ENCODE measurements around the gene WNT7A. TPM values are rescaled to one million over a fixed set of nuclear protein-coding genes. Genes with fewer than 3 reads are reported as not detected.

The WNT7A gene
- total RNA-seq, 1 donor from 2014 or later, result not detected

DNA sequence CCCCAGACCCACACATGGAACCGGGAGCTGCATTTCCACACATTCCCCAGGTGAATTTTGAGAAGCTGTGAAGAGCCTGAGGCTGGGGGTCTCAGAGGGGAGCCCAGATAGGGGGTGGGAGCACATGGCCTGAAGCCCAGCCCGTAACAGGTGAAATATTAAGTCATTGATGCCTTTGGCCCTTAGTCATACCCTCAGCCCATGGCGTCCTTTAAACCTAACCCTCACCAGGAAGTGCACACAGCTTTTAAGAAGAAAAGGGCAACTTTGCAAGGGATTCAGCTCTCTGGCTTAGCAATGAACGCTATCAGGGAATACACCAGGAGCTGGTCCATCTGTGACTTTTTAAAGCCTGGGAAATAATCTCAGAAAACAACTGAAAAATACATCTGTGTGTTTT, 40.6 kb downstream of the WNT7A start:
- DNase-seq (ENCODE audit: extremely low spot score, unreplicated experiment), result no peak
- no peaks in the 10 kb centered on the region for H3K9me3 Mint-ChIP-seq (ENCODE audit: unreplicated experiment)
- H3K4me1 Mint-ChIP-seq (ENCODE audit: unreplicated experiment), result no peaks in the 10 kb centered on the region
- no peak overlapping the region for H3K27ac Mint-ChIP-seq (ENCODE audit: unreplicated experiment)
- H3K36me3 Mint-ChIP-seq (ENCODE audit: unreplicated experiment), result no peaks in the 10 kb centered on the region
- H3K27me3 Mint-ChIP-seq (ENCODE audit: unreplicated experiment), result peaks cover 5% of the 10 kb centered on the region
- H3K4me3 Mint-ChIP-seq (ENCODE audit: unreplicated experiment), result no peak overlapping the region
- TF ChIP-seq CTCF (IDR thresholded peaks at IDR 0.05), result no peak

- H3K4me3 Mint-ChIP-seq (ENCODE audit: unreplicated experiment), result no peak overlapping the region
- H3K27ac Mint-ChIP-seq (ENCODE audit: unreplicated experiment), result no peak overlapping the region
- peaks cover 5% of the 10 kb centered on the region for H3K27me3 Mint-ChIP-seq (ENCODE audit: unreplicated experiment)
- no peaks in the 10 kb centered on the region for H3K4me1 Mint-ChIP-seq (ENCODE audit: unreplicated experiment)
- H3K36me3 Mint-ChIP-seq (ENCODE audit: unreplicated experiment), result no peaks in the 10 kb centered on the region
- H3K9me3 Mint-ChIP-seq (ENCODE audit: unreplicated experiment), result no peaks in the 10 kb centered on the region
- DNase-seq (ENCODE audit: extremely low spot score, unreplicated experiment), result no peak
- TF ChIP-seq CTCF (IDR thresholded peaks at IDR 0.05), result no peak
These were observed 41.5 kb downstream of the WNT7A start for GRCh38 chr3:13838421-13838820.

GRCh38 chr3:13837751-13838150, 42.1 kb downstream of the WNT7A start:
- Mint-ChIP-seq H3K4me3 (ENCODE audit: unreplicated experiment) (no peak overlapping the region), H3K36me3 (ENCODE audit: unreplicated experiment) (no peaks in the 10 kb centered on the region), H3K4me1 (ENCODE audit: unreplicated experiment) (no peaks in the 10 kb centered on the region), H3K27me3 (ENCODE audit: unreplicated experiment) (peaks cover 5% of the 10 kb centered on the region), H3K9me3 (ENCODE audit: unreplicated experiment) (no peaks in the 10 kb centered on the region), H3K27ac (ENCODE audit: unreplicated experiment) (no peak overlapping the region)
- no peak for DNase-seq (ENCODE audit: extremely low spot score, unreplicated experiment)
- TF ChIP-seq CTCF (IDR thresholded peaks at IDR 0.05), result no peak

GRCh38 chr3:13836658-13837587, 42.9 kb downstream of the WNT7A start:
- no peak for TF ChIP-seq CTCF (IDR thresholded peaks at IDR 0.05)
- Mint-ChIP-seq H3K36me3 (ENCODE audit: unreplicated experiment) (no peaks in the 10 kb centered on the region), H3K4me3 (ENCODE audit: unreplicated experiment) (no peak overlapping the region), H3K27me3 (ENCODE audit: unreplicated experiment) (peaks cover 5% of the 10 kb centered on the region), H3K4me1 (ENCODE audit: unreplicated experiment) (no peaks in the 10 kb centered on the region), H3K9me3 (ENCODE audit: unreplicated experiment) (no peaks in the 10 kb centered on the region), H3K27ac (ENCODE audit: unreplicated experiment) (no peak overlapping the region)
- no peak for DNase-seq (ENCODE audit: extremely low spot score, unreplicated experiment)

- Mint-ChIP-seq H3K4me3 (ENCODE audit: unreplicated experiment) (no peak overlapping the region), H3K27ac (ENCODE audit: unreplicated experiment) (no peak overlapping the region), H3K27me3 (ENCODE audit: unreplicated experiment) (peaks cover 5% of the 10 kb centered on the region), H3K4me1 (ENCODE audit: unreplicated experiment) (no peaks in the 10 kb centered on the region), H3K9me3 (ENCODE audit: unreplicated experiment) (no peaks in the 10 kb centered on the region), H3K36me3 (ENCODE audit: unreplicated experiment) (no peaks in the 10 kb centered on the region)
- no peak for DNase-seq (ENCODE audit: extremely low spot score, unreplicated experiment)
- no peak for TF ChIP-seq CTCF (IDR thresholded peaks at IDR 0.05)
These were observed 44.6 kb downstream of the WNT7A start for GRCh38 chr3:13835246-13835645.
